Adipocyte (in vitro differentiated cells): Measurements from ENCODE around the gene PLD1.

ENCODE experiments used
- DNase-seq: peaks from one replicate; pipeline ENCODE4 v3.0.0-alpha.2; 2015; ENCODE audit warnings: low read depth
- H3K27me3 ChIP-seq: replicated peaks from 2 replicates; pipeline ENCODE4 v1.7.0; 2013; ENCODE audit warnings: mild to moderate bottlenecking, low read length, moderate library complexity; ENCODE audit not compliant: control insufficient read depth, insufficient read depth
- H3K36me3 ChIP-seq: 2 replicates; pipeline ENCODE4 v1.7.0; 2013; ENCODE audit warnings: low read length, mild to moderate bottlenecking, moderate library complexity; ENCODE audit not compliant: control insufficient read depth, insufficient read depth, severe bottlenecking
- H3K4me1 ChIP-seq: 2 replicates; pipeline ENCODE4 v1.7.0; 2013; ENCODE audit warnings: mild to moderate bottlenecking, low read length, moderate library complexity; ENCODE audit not compliant: control insufficient read depth, insufficient read depth
- H3K4me3 ChIP-seq: 2 replicates; pipeline ENCODE4 v1.7.0; 2013; ENCODE audit warnings: mild to moderate bottlenecking, low read length, moderate library complexity
- H3K9ac ChIP-seq: 2 replicates; pipeline ENCODE4 v1.7.0; 2013; ENCODE audit warnings: mild to moderate bottlenecking, low read length, moderate library complexity
- H3K9me3 ChIP-seq: 2 replicates; pipeline ENCODE4 v1.7.0; 2013; ENCODE audit warnings: mild to moderate bottlenecking, low read length, moderate library complexity; ENCODE audit not compliant: control insufficient read depth

The PLD1 gene

DNA sequence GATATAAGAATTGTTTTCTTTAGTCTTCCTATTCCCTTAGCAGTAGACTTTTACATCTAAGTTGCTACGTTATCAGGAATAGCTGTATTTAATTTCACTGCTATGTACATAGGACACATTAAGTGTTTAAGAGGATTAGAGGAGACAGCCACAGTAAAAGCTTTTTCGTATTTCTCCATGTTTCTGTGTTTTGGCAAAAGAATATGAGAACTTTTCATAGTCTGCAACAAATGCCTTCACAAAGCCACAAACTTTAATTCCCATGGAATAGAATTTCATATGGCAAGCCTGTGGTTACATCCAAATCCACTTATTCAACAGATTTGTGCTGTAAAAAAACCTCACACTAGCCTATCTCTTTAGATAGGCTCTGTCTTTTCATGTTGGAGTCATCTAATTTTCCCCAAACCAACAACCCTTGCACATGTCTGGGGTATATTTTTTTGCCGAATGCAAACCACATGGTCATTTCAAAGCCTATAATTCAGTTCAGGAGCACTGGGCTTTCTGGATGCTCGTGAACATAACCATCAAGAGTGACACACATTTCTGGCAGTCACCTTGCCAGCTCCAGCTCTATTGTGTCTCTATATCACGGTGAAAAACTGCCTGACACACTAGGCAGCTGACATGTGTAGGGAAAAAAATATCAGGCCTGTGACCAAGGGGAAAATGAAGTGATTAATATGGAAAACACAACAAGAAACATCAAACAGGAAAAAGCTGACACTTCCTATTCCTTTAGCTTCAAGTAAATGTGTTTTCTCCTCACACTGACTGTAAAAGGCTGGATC lies 19.2 kb downstream of the PLD1 start:
- no peak overlapping the region for H3K9ac ChIP-seq
- no peaks in the 10 kb centered on the region for H3K36me3 ChIP-seq
- no peaks in the 10 kb centered on the region for H3K9me3 ChIP-seq
- H3K27me3 ChIP-seq: no peaks in the 10 kb centered on the region
- DNase-seq: no peak
- no peak overlapping the region for H3K4me3 ChIP-seq
- peaks cover 9% of the 10 kb centered on the region for H3K4me1 ChIP-seq

DNA sequence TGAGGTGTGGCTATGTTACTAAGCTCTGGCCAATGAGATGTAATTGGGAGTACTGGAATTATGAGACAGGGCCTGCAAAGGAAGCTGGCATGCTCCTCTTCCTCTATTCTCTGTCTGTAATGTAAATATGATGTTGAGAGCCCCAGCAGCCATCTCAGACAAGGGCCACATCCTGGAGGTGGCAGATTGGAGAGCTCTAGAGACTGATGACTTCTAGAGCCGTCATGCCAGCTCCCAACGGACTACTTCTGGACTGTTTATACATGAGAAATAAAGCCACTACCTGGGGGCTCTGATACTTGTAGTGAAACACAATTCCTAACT lies 19.7 kb downstream of the PLD1 start:
- H3K27me3 ChIP-seq: no peaks in the 10 kb centered on the region
- H3K4me1 ChIP-seq: peaks cover 9% of the 10 kb centered on the region
- no peaks in the 10 kb centered on the region for H3K36me3 ChIP-seq

DNA sequence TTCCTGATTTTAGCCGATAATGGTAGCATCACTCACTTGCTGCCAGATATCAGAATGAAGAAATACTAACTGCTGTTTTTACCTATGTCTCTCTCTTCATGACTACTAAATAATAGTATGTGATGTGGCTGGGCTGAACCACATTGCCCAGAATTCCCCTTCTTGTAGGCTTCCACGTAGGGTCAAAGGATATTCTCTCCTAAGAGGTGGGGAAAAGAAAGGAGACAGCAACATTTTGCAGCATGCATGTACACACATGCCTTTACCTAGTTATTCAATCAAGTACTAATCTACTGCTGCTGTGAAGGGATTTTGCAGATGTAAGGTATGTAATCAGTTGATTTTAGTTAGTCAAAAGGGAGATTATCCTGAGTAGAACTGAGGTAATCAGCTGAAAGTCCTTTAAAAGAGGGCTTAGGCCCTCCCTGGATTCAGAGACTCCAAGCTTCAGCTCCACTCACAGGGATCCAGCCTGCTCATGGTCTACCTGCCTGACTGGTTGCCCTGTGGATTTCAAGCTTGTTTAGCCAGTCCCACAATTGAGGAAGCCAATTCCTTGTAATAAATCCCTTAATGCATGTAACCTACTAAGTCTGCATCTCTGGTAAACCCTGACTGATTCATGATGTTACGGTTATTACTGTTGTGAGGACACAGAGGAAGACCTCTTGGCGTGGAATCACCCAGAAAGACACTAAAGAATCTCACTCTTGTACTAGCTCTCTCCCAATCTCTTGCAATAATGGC lies 20.4 kb downstream of the PLD1 start:
- Histone ChIP-seq H3K27me3 (no peaks in the 10 kb centered on the region), H3K4me1 (peaks cover 9% of the 10 kb centered on the region), H3K9me3 (no peaks in the 10 kb centered on the region), H3K36me3 (no peaks in the 10 kb centered on the region), H3K9ac (no peak overlapping the region), H3K4me3 (no peak overlapping the region)
- DNase-seq: no peak

More for the DNA sequence above, 19.7 kb downstream of the PLD1 start:
- no peak overlapping the region for H3K4me3 ChIP-seq
- no peaks in the 10 kb centered on the region for H3K9me3 ChIP-seq
- no peak for DNase-seq
- H3K9ac ChIP-seq: no peak overlapping the region

DNA sequence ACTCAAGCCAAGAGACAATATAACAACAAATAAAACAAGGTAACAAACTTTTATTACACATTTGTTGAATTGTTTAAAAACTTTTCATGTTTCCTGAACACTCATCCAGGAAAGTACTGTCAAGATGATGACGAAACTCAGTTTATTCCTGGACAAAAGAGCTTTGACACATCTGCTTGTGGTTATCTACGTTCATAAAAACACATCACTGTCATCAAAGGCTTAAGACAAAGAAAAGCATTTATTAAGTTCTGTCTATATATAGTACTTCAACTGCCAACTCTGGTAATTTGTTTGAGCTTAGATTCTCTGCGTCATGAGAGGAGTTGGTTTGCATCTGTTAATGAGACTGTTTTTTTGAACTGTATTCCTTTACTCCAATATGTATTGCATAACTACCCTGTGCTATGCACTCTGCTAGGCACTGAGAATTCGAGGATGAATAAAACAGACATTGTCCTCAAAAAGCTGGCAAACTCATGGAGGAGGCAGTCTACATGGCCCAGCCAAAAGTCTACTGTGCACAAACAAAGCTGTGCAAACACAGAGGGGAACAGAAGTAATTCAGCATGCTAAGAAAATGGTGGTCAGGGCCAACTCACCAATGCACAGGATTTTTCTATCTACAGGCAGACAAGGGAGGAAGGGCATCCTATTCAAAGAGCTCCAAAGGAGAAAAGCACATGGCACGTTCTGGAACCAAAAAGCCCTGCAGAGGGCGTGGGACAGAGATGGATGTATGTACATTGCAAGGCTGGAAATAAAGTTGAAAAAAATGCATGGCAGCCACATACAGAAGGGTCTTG lies 21.5 kb downstream of the PLD1 start:
- Histone ChIP-seq H3K4me3 (no peak overlapping the region), H3K36me3 (no peaks in the 10 kb centered on the region), H3K4me1 (peaks cover 9% of the 10 kb centered on the region), H3K9me3 (no peaks in the 10 kb centered on the region), H3K9ac (no peak overlapping the region), H3K27me3 (no peaks in the 10 kb centered on the region)
- peak; percentile 65 for DNase-seq

DNA sequence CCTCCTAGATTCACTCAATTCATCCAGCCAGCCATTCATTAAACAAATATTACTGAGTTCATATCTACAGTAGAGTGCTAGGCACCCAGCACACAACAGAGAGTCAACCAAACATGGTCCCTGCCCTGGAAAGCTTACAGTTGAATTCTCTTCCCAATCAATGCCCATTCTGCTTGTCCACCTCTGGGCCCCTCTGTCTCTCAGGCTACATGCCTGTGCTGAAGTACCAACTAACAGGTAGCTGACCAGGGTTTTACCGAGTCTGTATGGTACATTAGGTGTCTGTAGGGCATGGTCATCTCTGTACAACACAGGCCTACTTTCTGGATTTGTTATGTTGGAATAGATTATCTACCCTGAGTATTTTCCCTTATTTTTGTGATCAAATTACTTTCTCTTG lies 23.3 kb downstream of the PLD1 start:
- Histone ChIP-seq H3K27me3 (no peaks in the 10 kb centered on the region), H3K9ac (no peak overlapping the region), H3K36me3 (no peaks in the 10 kb centered on the region), H3K9me3 (no peaks in the 10 kb centered on the region), H3K4me1 (peaks cover 9% of the 10 kb centered on the region), H3K4me3 (no peak overlapping the region)
- DNase-seq: no peak

DNA sequence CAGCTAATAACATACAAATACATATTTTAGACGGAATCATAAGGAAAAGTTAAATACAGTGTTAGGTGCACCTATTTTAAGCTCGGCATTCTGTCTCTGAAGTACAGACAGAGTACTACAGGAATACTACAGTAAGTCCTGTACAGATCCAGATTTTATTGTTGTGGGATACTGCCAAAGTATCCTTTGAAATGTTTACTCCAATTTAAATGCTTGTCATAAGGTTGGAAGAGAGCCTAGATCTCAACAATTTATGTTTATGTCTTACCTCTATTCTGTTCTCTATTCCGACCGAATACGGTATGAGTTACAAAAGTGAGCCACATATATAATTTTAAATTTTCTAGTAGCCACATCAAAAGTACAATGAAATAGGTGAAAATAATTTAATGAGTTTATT lies 25.3 kb downstream of the PLD1 start:
- H3K9me3 ChIP-seq: no peaks in the 10 kb centered on the region
- H3K36me3 ChIP-seq: no peaks in the 10 kb centered on the region
- peaks cover 9% of the 10 kb centered on the region for H3K4me1 ChIP-seq
- H3K27me3 ChIP-seq: no peaks in the 10 kb centered on the region
- no peak for DNase-seq
- no peak overlapping the region for H3K9ac ChIP-seq
- no peak overlapping the region for H3K4me3 ChIP-seq

DNA sequence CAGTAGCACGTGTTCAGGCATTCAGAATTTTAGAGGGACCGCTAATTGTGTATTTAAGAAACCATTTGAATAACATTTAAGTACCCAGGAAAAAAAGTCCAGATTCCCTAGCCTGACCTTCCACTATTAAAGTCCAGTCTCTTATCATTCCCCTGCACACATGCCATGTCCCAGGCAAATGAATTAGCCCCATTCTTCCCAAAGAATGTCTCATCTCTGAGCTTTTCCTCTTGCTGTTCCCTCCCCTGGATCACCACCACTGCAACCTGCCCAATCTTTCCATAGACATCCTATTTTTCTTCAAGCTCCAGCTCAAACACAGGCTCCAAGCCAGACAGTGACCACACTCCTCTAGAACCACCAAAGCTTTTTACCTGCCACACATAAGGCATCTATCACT lies 25.9 kb downstream of the PLD1 start:
- Histone ChIP-seq H3K9ac (no peak overlapping the region), H3K4me1 (peaks cover 9% of the 10 kb centered on the region), H3K36me3 (no peaks in the 10 kb centered on the region), H3K9me3 (no peaks in the 10 kb centered on the region), H3K4me3 (no peak overlapping the region), H3K27me3 (no peaks in the 10 kb centered on the region)
- no peak for DNase-seq

DNA sequence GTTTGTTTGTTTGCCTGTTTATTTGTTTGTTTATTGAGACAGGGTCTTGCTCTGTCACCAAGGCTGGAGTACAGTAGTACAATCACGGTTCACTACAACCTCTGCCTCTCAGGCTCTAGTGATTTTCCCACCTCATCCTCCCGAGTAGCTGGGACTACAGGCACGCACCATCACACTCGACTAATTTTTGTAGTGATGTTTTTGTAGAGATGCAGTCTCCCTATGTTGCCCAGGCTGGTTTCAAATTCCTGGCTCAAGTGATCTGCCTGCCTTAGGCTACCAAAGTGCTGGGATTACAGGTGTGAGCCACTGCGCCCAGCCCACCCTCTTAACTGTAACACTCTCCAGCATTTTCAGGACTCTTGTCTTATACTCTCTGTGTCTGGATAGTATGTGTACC lies 26.7 kb downstream of the PLD1 start:
- DNase-seq: no peak
- H3K4me1 ChIP-seq: peaks cover 5% of the 10 kb centered on the region
- H3K36me3 ChIP-seq: no peaks in the 10 kb centered on the region
- H3K9me3 ChIP-seq: no peaks in the 10 kb centered on the region
- no peak overlapping the region for H3K4me3 ChIP-seq
- H3K27me3 ChIP-seq: no peaks in the 10 kb centered on the region
- H3K9ac ChIP-seq: no peak overlapping the region

DNA sequence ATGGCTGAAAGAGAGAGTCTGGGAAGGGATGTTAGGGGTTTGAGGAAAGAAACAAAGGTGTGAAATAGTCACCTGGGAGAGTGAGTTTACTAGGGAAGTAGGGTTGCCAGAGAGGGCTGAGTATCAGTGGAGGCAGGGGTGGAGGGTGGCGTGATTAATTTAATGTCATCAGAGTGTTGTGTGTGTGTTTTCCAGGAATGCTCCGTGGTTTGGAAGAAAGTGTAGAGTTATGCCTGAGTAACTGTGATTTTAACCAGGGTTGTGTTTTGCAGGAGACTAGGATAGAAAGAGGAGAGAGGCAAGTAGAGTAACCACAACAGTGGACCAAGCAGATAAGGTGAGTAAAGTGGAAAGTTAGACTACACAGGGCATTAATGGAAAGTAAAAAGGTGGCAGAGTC lies 27.2 kb downstream of the PLD1 start:
- H3K9ac ChIP-seq: no peak overlapping the region
- DNase-seq: no peak
- H3K27me3 ChIP-seq: no peaks in the 10 kb centered on the region
- H3K4me1 ChIP-seq: no peaks in the 10 kb centered on the region
- no peaks in the 10 kb centered on the region for H3K36me3 ChIP-seq
- H3K4me3 ChIP-seq: no peak overlapping the region
- no peaks in the 10 kb centered on the region for H3K9me3 ChIP-seq

DNA sequence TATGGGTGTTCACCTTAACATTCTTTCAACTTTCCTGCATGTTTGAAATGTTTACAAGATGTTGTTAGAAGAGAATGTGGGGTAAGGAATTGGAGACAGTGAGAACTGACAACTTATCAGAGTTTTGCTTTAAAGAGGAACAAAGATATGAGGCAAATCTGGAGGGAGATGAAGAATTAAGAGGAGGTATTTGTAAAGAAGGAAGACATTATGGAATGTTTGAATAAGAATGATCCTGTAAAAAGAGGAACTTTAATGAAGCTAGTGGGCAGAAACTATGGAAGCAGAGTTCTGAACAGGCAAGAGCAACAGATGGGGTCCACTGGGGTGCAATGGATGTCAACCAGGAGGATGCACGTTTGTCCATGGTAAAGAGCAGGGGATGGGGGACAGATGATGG lies 27.7 kb downstream of the PLD1 start:
- H3K4me1 ChIP-seq: no peaks in the 10 kb centered on the region
- no peaks in the 10 kb centered on the region for H3K9me3 ChIP-seq
- no peak overlapping the region for H3K4me3 ChIP-seq
- no peaks in the 10 kb centered on the region for H3K27me3 ChIP-seq
- no peak for DNase-seq
- H3K36me3 ChIP-seq: no peaks in the 10 kb centered on the region
- no peak overlapping the region for H3K9ac ChIP-seq

DNA sequence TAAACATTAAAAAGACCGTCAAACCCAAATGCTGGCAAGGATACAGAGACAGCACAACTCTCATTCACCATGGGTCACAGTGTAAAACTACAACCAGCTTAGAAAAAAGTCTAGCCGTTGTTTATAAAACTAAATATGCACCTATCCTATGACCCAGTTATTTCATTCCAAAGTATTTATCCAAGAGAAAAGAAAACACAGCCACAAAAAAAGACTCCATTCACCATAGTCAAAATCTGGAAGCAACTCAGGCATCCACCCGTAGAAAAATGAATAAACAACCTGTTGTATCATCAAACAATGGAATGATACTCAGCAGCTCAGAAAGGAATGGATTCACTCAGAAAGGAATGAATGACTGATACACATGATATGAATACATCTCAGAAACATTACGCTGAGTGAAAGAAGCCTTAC lies 28.6 kb downstream of the PLD1 start:
- no peak overlapping the region for H3K9ac ChIP-seq
- DNase-seq: peak; percentile 51
- H3K36me3 ChIP-seq: no peaks in the 10 kb centered on the region
- no peak overlapping the region for H3K4me3 ChIP-seq
- no peaks in the 10 kb centered on the region for H3K4me1 ChIP-seq
- H3K9me3 ChIP-seq: no peaks in the 10 kb centered on the region
- H3K27me3 ChIP-seq: no peaks in the 10 kb centered on the region
